GM10248 (cell line): ENCODE data around the gene CERT1.

Source experiments
- CTCF ChIA-PET: fragments of 300-600 bp; sonication (Branson Sonifier 250); formaldehyde crosslinking; extraction: SDS; loops from one replicate; lab custom pipeline; 2021; ENCODE audit warnings: antibody characterized with exemption; lab: Yijun Ruan, JAX
- POLR2A ChIA-PET: fragments of 350-650 bp; sonication (Branson Sonifier 250); formaldehyde crosslinking; extraction: SDS; loops from one replicate; lab custom pipeline; 2020; ENCODE audit warnings: antibody characterized with exemption; lab: Yijun Ruan, JAX
- DNase-seq: peaks from one replicate; pipeline ENCODE4 v3.0.0; 2012; ENCODE audit errors: extremely low spot score
- TF ChIP-seq, protein P1 (sequence below): IDR thresholded peaks from 2 replicates; pipeline ENCODE4 v1.5.1; 2012; ENCODE audit warnings: mild to moderate bottlenecking, low read depth; ENCODE audit errors: extremely low read depth, missing control alignments, control extremely low read depth

CERT1 gene

DNA sequence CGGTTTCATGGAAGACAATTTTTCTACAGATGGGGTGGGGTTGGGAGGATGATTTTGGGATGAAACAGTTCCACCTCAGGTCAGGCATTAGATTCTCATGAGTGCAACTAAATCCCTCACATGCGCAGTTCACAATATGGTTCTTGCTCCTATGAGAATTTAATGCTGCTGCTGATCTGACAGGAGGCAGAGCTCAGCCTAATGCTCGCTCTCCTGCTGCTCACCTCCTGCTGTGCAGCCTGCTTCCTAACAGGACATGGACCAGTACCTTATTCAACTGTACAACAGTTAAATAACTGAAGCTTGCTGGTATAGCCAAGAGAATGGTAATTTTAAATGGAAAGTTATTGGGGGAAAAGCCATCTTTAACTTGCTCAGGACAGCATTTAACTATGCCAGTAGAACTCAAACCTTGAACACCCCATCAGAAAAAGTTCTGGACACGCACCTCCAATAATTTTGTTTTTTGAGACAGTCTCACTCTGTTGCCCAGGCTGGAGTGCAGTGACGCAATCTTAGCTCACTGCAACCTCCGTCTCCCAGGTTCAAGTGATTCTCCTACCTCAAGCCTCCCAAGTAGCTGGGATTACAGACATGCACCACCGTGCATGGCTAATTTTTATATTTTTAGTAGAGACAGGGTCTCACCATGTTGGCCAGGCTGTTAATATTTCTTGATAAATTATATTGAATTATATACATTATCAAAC, 146.7 kb downstream of the CERT1 start:
- TF ChIP-seq, protein P1, sequence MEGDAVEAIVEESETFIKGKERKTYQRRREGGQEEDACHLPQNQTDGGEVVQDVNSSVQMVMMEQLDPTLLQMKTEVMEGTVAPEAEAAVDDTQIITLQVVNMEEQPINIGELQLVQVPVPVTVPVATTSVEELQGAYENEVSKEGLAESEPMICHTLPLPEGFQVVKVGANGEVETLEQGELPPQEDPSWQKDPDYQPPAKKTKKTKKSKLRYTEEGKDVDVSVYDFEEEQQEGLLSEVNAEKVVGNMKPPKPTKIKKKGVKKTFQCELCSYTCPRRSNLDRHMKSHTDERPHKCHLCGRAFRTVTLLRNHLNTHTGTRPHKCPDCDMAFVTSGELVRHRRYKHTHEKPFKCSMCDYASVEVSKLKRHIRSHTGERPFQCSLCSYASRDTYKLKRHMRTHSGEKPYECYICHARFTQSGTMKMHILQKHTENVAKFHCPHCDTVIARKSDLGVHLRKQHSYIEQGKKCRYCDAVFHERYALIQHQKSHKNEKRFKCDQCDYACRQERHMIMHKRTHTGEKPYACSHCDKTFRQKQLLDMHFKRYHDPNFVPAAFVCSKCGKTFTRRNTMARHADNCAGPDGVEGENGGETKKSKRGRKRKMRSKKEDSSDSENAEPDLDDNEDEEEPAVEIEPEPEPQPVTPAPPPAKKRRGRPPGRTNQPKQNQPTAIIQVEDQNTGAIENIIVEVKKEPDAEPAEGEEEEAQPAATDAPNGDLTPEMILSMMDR: no peak
- ChIA-PET POLR2A (interaction anchor here (1.2 kb wide), 1 partner anchor 28 kb away, joined by 5 read pairs; the partner anchor contains the start of gene HMGCR), CTCF (interaction anchor here (0.7 to 1.4 kb wide), 5 partner anchors 12 to 51 kb away, joined by 3 to 4 read pairs (median 3); no protein-coding TSS in a partner anchor)
- no peak for DNase-seq

DNA sequence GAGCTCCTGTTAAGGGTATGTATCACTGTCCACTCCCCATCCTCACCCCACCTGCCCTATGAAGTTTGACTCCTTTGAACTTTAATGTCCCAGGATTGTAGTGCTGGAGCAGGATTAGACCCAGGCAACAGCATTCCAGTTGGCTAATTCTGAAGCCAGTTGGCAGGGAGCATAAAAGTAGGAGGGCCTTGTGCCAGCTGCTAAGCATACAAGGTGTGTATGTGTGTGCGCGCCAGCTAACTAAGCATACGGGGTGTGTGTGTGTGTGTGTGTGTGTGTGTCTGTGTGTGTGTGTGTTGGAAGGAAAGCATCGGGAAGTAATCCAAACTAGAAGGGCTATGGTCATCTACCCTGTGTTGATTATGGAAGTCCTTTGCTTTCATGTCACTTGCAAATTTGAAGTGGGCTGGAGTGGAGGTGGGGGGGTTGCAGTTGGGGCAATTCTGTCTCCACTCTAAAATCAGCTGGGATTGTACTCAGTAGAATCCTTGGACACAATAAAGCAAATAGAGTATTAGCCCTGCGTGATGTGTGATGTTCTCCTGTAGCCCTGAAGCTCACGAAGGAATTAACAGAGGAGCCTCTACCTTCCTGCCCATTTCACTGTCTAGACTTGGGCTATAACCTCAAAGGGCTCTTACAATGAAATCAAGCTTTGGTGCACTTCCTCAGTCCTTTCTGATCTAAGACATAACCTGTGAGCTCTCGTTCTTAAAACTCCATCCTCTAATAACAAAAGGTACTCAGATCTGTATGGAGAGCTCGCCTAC, 147.5 kb downstream of the CERT1 start:
- POLR2A ChIA-PET: no interaction called here
- DNase-seq: no peak
- TF ChIP-seq, protein P1: no peak
- CTCF ChIA-PET: interaction anchor here (0.7 to 4.2 kb wide), 4 partner anchors 13 to 52 kb away, joined by 3 to 22 read pairs (median 4); no protein-coding TSS in a partner anchor

DNA sequence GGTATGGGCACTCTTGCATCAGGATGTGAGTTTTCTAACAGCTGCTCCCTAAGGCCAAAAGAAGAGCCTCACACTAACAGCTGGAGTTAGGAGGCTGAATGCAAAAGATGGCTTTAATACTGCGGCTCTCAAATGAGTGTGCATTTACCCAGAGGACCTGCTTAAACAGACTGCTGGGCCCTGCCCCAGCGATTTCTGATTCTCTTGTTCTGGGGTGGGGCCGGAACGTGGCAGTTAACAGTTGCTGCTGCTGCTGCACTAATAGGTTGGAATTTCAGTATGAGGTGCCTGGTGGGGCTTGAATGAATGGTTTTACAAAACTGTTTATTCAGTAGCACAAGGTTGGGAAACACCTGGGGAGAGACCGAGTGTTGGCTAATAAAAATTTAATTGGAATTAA, 148.3 kb downstream of the CERT1 start:
- POLR2A ChIA-PET: no interaction called here
- CTCF ChIA-PET: interaction anchor here (4.2 kb wide), 1 partner anchor 12 kb away, joined by 22 read pairs; no protein-coding TSS in a partner anchor
- TF ChIP-seq, protein P1: no peak
- DNase-seq: no peak

DNA sequence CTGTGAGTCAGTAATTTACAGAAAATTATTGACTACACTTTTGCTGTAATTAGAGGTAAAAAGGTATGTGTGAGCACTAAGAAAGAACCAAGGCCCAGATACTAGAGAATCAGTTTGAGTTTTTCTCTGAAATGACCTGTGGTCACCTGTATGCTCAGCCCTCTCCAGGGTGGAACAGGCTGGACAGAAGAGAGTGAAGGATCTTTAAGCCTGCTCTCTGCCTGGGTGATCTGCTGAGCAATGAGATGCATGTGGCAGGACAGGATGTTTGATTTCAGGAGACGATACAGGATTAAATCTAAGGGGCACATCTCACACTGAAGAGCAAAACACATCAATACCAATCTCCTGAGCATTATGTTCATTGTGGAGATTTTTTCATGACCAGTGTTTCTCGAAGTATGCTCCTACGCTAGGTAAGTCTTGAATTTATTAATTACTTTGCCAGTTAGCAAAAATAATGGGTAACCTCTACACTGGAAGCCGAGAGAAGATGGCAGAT, 148.9 kb downstream of the CERT1 start:
- TF ChIP-seq, protein P1: no peak
- POLR2A ChIA-PET: interaction anchor here (0.6 kb wide), 1 partner anchor 47 kb away, joined by 6 read pairs; no protein-coding TSS in a partner anchor
- no peak for DNase-seq
- CTCF ChIA-PET: interaction anchor here (1.1 to 4.2 kb wide), 5 partner anchors 9 to 21 kb away, joined by 3 to 22 read pairs (median 5); no protein-coding TSS in a partner anchor

DNA sequence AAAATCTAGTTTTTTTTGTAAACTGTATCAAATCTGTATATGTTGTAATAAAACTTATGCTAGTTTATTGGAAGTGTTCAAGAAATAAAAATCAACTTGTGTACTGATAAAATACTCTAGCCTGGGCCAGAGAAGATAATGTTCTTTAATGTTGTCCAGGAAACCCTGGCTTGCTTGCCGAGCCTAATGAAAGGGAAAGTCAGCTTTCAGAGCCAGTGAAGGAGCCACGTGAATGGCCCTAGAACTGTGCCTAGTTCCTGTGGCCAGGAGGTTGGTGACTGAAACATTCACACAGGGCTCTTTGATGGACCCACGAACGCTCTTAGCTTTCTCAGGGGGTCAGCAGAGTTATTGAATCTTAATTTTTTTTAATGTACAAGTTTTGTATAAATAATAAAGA, 150.1 kb downstream of the CERT1 start:
- CTCF ChIA-PET: interaction anchor here (1.1 to 4.2 kb wide), 7 partner anchors 10 to 26 kb away, joined by 3 to 22 read pairs (median 5); no protein-coding TSS in a partner anchor
- POLR2A ChIA-PET: no interaction called here
- no peak for DNase-seq
- TF ChIP-seq, protein P1: no peak

DNA sequence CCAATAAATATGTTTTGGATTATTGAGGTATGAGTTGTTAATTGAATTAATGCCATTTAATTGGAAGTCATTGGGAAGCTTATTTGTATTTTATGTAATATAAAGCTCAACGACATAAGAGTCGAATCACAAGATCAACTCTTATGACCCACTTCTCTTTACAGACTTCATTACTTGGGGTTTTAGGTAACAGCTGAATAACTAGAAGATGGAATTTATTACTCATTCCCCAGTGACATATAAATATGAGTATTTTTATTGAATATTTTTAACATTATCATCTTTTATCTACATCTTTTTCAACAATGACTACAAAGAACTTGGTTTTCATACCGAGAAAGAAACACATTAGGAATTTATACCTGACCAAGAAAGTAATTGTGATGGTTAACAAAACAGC, 153.3 kb downstream of the CERT1 start:
- DNase-seq: no peak
- CTCF ChIA-PET: interaction anchor here (0.7 kb wide), 1 partner anchor 219 kb away, joined by 3 read pairs; no protein-coding TSS in a partner anchor

More for the DNA sequence above, 153.3 kb downstream of the CERT1 start:
- POLR2A ChIA-PET: no interaction called here
- TF ChIP-seq, protein P1: no peak
